Measurements from ENCODE around the gene AGBL5.

AGBL5 gene

DNA sequence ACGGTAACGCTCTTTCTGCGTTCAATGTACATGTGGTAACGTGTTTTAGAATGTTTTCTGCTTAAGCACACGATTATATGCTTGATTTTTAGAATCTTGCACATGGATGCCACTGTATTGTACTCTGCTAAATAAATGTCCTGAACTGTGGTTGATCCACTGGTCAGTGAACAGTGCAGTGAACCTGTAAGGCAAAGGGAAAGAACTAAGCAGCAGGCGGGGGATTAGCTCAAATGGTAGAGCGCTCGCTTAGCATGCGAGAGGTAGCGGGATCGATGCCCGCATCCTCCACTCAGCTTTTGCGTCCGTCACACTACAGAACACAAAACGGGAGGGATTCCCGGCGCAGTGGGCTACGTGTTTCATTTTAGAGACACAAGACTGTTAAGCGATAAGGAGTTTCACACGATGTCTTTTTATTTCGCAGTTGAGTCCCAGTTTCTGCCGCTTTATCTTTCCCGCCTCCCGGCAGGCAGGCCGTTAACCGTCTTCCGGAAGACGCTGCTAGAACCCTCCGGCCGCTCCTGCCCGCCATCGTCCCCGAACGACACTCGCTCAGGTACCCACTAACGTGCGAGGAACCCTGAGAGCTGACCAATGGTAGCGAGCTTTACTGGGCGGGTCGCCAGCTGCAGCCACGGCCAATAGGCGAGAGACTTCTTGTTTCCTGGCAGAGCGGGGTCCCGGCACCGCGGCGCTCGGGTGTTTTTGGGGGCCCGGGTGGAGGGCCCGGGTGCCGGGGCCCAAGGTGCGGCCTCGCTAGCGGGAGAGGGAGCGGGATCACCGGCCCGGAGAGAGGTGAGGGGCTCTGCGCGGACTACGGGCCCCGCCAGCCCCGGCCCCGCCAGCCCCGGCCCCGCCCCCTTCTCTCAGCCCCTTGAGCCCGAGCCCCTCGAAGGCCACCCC is at the start of gene AGBL5:
Gene AGBL5, plus strand, starts transcription at position 673 of the 906 bp plus-strand sequence. CDS start 1,291 bp downstream, outside the sequence.
- peak; percentile 94 for DNase-seq

GRCh38 chr2:27001950-27002349 is 49.5 kb upstream of the AGBL5 start:
- peak; percentile 7 for DNase-seq

DNA sequence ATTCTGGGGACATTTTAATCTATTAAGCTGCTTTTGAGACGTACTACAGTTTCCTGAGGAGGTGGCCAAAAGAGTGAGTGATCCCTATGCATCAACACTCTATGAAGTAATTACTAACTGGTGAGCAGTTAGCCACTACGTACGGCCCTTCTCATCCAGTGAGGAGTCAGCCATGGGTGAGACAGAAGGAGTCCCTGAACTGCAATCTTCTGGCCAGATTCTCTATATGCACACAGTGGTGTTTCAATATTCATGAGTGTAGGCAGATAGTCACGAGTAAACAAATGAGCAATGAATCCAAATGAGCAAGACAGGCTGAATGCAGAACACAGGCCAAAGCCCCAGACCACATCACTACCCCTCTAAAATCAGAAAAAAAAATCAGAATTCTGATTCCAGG is 48.5 kb upstream of the AGBL5 start:
- no peak for DNase-seq

DNA sequence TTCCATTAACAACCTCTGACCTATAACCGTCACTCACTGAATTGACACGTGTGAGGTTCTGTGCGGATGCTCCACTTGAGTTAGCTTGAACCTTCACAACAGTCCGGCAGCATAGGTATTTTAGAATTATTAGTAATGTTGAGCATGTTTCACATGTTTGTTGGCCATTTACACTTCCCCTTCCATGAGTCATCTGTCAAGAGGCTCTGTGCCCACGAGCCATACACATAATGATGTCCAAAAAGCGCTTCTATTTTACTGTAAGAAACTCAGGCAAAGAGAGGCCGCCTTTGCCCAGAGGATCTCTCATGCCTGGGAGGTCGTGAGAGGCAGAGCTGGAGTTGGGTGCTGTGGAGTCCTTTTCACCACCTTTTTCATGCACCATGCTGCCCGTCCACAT is 47.6 kb upstream of the AGBL5 start:
- no peak for DNase-seq

DNA sequence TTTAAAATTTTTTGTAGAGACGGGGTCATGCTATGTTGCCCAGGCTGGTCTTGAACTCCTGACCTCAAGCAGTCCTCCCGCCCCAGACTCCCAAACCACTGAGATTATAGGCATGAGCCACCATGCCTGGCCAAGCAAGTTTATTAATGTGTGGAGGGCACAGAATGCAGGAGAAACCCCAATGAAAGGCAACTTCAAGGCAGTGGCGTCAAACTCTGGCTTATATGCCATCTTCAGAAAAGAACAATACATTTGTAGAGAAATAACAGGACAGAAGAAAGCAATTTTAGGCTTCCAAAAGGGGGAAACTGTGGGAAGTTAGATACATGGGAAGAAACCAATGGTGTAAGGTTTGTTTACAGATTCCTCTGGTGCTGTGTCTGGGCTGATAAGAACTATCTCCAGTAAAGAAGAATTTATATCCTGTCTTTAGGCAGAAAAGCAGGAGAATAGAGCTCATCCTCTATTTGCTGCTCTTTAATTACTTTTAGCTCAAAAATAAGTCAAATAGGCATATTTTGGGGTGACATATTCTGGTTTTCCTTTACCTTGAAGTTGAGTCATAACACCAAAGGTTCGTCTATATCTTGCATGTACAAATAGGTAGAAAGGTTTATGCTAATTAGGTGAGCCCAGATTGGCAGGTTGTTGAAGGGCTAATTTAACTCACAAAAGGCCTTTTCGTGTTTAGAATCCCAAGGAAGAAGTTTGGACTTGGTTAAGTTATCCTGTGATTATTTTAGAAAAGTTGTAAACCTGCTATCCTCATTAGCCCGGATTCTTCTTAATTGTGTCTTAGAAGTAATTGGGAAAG is 44.7 kb upstream of the AGBL5 start:
- no peak for DNase-seq

DNA sequence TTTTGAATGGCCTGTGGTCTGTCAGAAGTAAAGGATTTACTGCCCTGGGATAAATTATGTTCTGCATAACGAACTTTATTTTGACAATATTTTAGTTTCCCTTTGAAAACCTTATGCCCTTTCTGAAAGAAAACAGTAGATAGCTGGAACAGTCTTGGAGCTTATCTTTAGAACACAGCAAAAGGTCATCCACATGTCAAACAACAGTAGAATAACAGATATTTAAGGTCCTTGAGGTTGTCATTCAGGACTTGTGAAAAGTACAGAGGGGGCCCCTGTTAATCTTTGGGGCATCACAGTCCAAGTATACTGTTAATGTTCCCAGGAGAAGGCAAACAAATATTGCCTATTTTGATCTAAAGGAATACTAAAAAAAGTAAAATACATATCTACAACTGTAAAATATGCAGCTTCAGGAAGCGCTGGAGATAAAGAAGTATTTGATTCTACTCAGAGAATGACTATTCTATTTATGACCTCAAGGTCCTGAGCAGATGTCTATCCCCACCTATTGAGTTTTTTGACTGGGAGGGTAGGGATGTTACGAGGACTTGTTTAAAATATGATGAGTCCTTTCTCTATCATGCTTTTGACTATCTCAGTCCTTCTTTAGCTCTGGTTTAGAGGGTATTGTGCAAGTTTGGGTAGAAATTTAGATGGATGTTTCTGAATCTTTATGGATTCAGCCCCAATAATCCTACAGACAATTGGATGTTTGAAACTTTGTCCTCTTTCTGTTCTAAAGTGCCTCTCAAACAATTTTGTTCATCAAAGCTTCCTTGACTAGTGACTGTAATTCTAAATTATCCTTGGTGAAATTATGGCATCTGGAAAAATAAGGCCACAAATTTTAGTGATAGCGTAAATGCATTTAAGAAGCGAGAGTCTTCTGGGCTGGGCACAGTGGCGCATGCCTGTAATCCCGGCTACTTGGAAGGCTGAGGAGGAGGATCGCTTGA is 43.8 kb upstream of the AGBL5 start:
- DNase-seq = no peak

- DNase-seq = no peak
These were observed 42.8 kb upstream of the AGBL5 start for GRCh38 chr2:27008678-27009077.

DNA sequence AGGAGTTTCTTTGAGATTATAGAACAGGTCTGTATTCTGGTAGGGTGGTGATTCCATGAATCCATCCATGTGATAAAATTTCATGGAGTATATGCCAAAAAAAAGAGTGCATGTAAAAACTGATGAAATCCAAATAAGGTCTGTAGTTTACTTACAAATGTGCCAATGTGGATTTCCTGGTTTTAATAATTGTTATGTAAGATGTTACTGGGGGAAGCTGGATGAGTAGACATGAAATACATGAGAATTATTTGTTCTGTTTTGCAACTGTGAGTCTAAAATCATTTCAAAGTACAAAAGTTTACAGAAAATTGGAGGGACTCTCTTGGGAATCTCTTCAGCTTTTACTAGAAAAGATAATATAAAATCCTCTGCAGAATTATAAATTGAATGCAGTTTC is 42.4 kb upstream of the AGBL5 start:
- no peak for DNase-seq

- no peak for DNase-seq
These were observed 41.8 kb upstream of the AGBL5 start for GRCh38 chr2:27009716-27010115.

- DNase-seq = no peak
These were observed 41.3 kb upstream of the AGBL5 start for GRCh38 chr2:27010139-27010538.

DNA sequence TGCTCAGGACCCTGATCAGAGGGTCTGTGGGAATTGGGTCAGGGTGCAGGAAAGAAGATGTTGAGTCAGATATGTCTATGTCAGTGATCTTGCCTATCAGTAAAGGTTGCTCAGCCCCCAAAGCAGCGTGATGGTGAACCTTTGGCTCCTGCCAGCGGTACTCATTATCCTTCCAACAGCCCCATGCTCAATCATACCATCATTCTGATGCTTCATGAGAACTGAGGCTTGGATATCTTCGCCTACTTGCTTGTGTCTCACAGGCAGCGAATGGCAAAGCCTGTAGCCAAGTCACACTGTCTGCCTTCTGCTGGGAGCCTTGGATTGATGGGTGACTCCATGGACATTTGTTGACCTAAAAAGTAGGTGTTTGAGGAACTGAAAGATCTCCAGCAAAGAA is 37.7 kb upstream of the AGBL5 start:
- no peak for DNase-seq

DNA sequence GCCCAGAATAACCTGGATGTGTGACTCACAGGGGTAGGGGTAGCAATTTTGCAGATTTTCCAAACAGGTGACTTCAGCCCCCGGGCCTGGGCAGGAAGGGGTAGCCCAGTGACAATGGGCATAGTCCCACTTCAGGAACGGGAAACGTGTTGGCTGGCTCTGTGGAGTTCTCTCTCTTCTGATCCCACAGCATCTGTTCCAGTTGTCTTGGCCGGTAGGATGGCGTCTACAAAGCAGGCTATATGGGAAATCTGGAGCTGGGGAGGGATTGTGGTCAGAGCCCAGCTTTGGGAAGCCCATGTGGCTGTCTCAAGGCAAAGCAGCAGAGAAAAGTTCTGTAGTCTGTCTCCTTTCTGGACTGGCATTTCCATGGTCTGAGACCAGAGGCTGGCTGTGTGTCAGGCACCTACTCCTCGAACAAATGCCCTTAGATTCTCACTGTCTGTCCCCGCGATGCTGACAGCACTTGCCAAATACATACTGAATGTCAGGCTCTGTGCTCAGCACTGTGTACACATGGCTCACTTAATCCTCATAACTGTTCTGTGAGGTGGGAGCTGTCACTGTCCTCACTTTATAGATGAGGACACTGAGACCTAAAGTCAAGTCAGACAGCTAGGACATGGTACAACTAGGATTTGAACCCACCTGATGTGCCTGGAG is 36.6 kb upstream of the AGBL5 start:
- DNase-seq = no peak

- peak; percentile 32 for DNase-seq
These were observed 34.6 kb upstream of the AGBL5 start for GRCh38 chr2:27016801-27017325.

- no peak for DNase-seq
These were observed 33.3 kb upstream of the AGBL5 start for GRCh38 chr2:27018142-27018541.

DNA sequence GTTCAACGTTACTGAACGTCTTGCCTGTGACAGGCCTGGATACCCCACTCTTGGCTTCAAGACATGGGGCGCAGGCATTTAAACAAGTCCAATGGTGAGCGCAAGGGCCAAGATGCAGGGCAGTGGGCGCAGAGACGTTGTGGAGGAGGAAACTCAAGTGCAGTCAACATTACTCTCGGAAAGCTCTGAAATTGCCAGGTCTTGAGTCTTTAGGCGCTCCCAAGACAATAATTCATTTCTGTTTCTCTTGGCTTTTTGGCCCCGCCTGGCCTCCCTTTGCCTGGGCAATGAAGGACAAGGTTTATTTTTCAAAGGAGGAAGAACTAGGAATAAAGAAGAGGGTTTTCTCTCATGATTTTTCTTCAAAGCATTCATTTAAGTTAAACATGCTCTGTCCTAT is 32.0 kb upstream of the AGBL5 start:
- no peak for DNase-seq

DNA sequence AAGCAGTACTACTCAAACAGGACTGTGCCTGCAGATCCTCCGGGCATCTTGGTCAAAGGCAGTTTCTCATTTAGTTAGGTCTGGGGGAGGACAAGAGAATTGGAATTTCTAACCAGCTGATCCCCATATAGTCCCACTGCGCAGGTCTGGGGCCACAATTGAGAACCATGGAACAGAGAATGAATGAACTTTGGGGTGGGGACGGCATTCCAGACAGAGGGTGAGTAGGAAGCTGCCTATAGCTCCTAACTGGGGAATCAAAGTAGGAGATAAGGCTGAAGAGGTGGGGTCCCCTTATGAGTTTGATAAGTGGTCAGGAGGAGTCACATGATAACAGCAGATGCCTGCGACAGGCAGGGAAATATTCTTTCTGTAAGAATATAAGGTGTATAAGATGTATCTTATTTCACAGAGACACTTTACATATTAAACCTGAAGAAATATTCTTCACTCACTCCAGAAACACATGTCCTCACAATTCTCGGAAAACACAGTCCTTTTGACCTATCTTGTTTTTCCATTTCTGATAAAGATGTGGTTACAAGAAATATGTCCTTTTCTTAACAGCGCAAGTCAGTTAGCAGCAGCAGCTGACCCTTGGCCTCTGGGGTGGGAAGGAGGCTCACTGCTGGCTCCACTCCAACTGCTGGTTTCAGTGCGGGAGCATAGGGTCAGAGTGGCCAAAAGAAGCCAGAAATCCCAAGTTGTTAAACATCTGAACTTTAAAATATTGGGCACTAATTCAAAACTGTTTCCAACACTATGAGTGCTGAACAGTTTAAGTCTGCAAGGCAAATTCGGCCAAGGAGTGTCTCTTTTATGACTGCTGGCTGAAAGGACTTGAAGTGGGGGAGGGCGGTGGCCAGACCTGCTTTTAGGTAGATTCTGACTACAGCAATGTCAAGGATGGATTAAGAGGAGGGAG is 31.3 kb upstream of the AGBL5 start:
- no peak for DNase-seq

- no peak for DNase-seq
These were observed 30.0 kb upstream of the AGBL5 start for GRCh38 chr2:27021253-27022049.

- DNase-seq = no peak
These were observed 27.7 kb upstream of the AGBL5 start for GRCh38 chr2:27023740-27024139.

- DNase-seq = no peak
These were observed 27.3 kb upstream of the AGBL5 start for GRCh38 chr2:27024188-27024587.

- DNase-seq = no peak
These were observed 26.7 kb upstream of the AGBL5 start for GRCh38 chr2:27024812-27025211.

Data from DMS79 treated with DMSO at 0.1 percent for 48 hours (cell line).